HL-60 (cell line): Measurements from ENCODE around the gene STPG2.

Experiments used
- CTCF ChIP-seq: IDR thresholded peaks from one replicate; pipeline ENCODE4 v1.5.1; 2011; ENCODE audit warnings: low read length, control low read depth, inconsistent platforms; ENCODE audit not compliant: insufficient read depth
- POLR2AphosphoS5 ChIP-seq: IDR thresholded peaks from 2 replicates; pipeline ENCODE4 v1.6.1; 2012; ENCODE audit warnings: low read depth
- REST ChIP-seq: IDR thresholded peaks from 2 replicates; pipeline ENCODE4 v1.6.1; 2012; ENCODE audit warnings: low read depth; ENCODE audit not compliant: insufficient replicate concordance

- TF ChIP-seq CTCF, result no peak
- TF ChIP-seq POLR2AphosphoS5, result no peak
- no peak for TF ChIP-seq REST
Measured at GRCh38 chr4:97643179-97643578, 500.1 kb downstream of the STPG2 start.
